ENCODE data around the gene ATG7. TPM values are rescaled to one million over a fixed set of nuclear protein-coding genes. Genes with fewer than 3 reads are reported as not detected.
A peak's percentile ranks its signal among the peaks of the same experiment; 100 is the strongest.

The ATG7 gene
- total RNA-seq, 1 experiment from 2014 or later: 36.0 TPM

DNA sequence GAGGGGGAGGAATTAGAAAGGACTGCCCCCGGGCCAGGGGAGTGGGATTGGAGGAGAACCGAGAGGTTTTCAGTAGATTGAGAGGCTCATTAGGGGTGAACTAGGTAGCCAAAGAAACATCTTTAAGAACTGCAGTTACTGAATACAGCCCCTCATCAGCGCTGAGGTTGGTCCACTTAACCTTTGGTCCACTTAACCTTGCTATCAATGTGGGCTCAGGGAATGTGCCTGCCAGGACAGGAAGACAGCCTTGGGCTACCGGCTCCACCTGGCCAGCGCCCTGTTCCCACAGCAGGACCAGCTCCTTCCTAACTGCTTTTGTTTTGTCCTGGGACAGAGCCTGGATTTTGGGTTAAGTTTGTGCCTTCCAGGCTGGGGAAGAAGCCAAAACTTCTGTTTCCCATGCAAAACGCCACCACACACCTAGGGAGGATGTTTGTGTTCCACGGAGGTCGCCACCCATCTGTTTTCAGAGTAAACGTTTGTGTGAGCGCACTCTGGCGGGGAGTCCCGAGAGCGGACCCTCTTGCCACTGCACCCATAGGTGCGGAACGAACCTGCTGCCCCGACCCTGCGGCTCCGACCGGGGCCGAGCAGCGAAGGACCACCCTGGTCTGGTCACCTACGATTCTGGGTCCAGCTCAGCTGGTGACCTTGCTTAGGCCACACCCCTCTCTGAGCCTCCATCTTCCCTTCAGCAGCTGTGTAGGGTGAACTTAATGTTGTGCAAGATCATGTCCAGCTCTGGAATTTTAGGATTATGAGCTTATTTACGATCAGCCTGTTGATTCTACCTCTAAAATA lies 264.1 kb downstream of the ATG7 start:
- intact Hi-C loops (cut with micrococcal nuclease; ENCODE audit: unreplicated experiment): no loop called here
- CTCF ChIA-PET: no interaction called here
- POLR2A ChIA-PET: no interaction called here

DNA sequence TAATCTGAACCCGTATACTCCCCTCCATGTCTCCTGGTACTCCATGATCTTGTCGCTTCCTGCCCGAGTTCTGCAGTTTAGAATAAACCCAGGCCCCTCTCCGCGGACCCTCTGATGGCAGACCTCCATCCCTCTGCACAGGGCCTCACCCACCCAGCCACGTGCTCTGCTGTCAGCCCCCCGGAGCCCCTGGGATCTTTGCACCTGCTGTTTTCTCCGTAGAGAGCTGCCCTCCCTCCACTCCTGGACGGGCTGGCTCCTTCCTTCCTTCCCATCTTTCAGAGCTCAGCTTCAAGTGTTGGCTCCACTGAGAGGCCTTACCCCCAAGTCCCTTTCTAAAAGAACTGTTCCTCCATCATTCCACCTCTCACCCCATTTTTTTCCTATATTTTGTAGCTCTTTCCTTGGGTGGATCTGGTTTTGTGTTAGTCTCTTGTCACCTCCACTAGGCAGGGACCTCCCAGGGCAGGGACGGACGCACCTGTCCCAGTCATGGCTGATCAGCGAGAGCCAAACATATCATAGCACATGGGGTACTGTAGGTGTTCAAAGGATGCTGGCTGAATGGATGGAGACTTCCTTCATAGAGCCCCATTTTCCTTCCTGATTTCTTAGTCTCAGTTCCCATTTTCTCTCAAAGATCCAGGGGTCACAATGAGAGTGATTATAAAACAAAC lies 264.9 kb downstream of the ATG7 start:
- ChIA-PET POLR2A (no interaction called here), CTCF (no interaction called here)
- ATAC-seq: no peak
- no TSS peak for BruUV-seq (replicated peaks)
- no peaks in the 10 kb centered on the region for H3K9me3 ChIP-seq (ENCODE audit: control insufficient read depth, insufficient read depth, low read depth, low read length)
- intact Hi-C loops (cut with micrococcal nuclease; ENCODE audit: unreplicated experiment): no loop called here
- peak overlapping the region; percentile 34; the same call in 1 of the 2 replicates for H3K27ac ChIP-seq (ENCODE audit: low read length)
- no peak overlapping the region for H3K4me3 ChIP-seq (ENCODE audit: low read depth in 2 of 2, low read length in 2 of 2)
- H3K27me3 ChIP-seq (ENCODE audit: control insufficient read depth, insufficient read depth, low read length): no peaks in the 10 kb centered on the region
- H3K36me3 ChIP-seq (ENCODE audit: control insufficient read depth, insufficient read depth, low read length): no peaks in the 10 kb centered on the region
- in situ Hi-C loops (cut with HindIII; ENCODE audit: low pct_unique_long_range_greater_than_20kb, low sequenced_read_pairs): no loop called here
- H3K4me1 ChIP-seq (ENCODE audit: control insufficient read depth, insufficient read depth, low read length): peaks cover 16% of the 10 kb centered on the region
- TF ChIP-seq, protein P1, sequence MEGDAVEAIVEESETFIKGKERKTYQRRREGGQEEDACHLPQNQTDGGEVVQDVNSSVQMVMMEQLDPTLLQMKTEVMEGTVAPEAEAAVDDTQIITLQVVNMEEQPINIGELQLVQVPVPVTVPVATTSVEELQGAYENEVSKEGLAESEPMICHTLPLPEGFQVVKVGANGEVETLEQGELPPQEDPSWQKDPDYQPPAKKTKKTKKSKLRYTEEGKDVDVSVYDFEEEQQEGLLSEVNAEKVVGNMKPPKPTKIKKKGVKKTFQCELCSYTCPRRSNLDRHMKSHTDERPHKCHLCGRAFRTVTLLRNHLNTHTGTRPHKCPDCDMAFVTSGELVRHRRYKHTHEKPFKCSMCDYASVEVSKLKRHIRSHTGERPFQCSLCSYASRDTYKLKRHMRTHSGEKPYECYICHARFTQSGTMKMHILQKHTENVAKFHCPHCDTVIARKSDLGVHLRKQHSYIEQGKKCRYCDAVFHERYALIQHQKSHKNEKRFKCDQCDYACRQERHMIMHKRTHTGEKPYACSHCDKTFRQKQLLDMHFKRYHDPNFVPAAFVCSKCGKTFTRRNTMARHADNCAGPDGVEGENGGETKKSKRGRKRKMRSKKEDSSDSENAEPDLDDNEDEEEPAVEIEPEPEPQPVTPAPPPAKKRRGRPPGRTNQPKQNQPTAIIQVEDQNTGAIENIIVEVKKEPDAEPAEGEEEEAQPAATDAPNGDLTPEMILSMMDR (IDR thresholded peaks at IDR 0.05): no peak
- TF ChIP-seq SIN3A (IDR thresholded peaks at IDR 0.05; ENCODE audit: borderline replicate concordance, insufficient read depth, low read depth, low read length) (no peak), TCF7L2 (IDR thresholded peaks at IDR 0.05; ENCODE audit: low read depth, low read length) (no peak), POLR2AphosphoS5 (IDR thresholded peaks at IDR 0.05; ENCODE audit: low read depth, low read length) (no peak)
- TF ChIP-seq, protein P2, sequence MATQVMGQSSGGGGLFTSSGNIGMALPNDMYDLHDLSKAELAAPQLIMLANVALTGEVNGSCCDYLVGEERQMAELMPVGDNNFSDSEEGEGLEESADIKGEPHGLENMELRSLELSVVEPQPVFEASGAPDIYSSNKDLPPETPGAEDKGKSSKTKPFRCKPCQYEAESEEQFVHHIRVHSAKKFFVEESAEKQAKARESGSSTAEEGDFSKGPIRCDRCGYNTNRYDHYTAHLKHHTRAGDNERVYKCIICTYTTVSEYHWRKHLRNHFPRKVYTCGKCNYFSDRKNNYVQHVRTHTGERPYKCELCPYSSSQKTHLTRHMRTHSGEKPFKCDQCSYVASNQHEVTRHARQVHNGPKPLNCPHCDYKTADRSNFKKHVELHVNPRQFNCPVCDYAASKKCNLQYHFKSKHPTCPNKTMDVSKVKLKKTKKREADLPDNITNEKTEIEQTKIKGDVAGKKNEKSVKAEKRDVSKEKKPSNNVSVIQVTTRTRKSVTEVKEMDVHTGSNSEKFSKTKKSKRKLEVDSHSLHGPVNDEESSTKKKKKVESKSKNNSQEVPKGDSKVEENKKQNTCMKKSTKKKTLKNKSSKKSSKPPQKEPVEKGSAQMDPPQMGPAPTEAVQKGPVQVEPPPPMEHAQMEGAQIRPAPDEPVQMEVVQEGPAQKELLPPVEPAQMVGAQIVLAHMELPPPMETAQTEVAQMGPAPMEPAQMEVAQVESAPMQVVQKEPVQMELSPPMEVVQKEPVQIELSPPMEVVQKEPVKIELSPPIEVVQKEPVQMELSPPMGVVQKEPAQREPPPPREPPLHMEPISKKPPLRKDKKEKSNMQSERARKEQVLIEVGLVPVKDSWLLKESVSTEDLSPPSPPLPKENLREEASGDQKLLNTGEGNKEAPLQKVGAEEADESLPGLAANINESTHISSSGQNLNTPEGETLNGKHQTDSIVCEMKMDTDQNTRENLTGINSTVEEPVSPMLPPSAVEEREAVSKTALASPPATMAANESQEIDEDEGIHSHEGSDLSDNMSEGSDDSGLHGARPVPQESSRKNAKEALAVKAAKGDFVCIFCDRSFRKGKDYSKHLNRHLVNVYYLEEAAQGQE (IDR thresholded peaks at IDR 0.05; ENCODE audit: insufficient read depth in 1 of 2, low read depth in 2 of 2, low read length in 1 of 2): no peak
- DNase-seq (ENCODE audit: low read depth, low spot score): no peak

More for the DNA sequence above, 264.1 kb downstream of the ATG7 start:
- no peak for DNase-seq (ENCODE audit: low read depth, low spot score)
- H3K27ac ChIP-seq (ENCODE audit: low read length): peak overlapping the region; percentile 44; the same call in 1 of the 2 replicates
- no peaks in the 10 kb centered on the region for H3K36me3 ChIP-seq (ENCODE audit: control insufficient read depth, insufficient read depth, low read length)
- H3K4me3 ChIP-seq (ENCODE audit: low read depth in 2 of 2, low read length in 2 of 2): no peak overlapping the region
- BruUV-seq (replicated peaks): no TSS peak
- no peaks in the 10 kb centered on the region for H3K9me3 ChIP-seq (ENCODE audit: control insufficient read depth, insufficient read depth, low read depth, low read length)
- H3K4me1 ChIP-seq (ENCODE audit: control insufficient read depth, insufficient read depth, low read length): peaks cover 13% of the 10 kb centered on the region
- in situ Hi-C loops (cut with HindIII; ENCODE audit: low pct_unique_long_range_greater_than_20kb, low sequenced_read_pairs): no loop called here
- TF ChIP-seq SIN3A (IDR thresholded peaks at IDR 0.05; ENCODE audit: borderline replicate concordance, insufficient read depth, low read depth, low read length) (no peak), TCF7L2 (IDR thresholded peaks at IDR 0.05; ENCODE audit: low read depth, low read length) (no peak), POLR2AphosphoS5 (IDR thresholded peaks at IDR 0.05; ENCODE audit: low read depth, low read length) (no peak)
- TF ChIP-seq, protein P1 (IDR thresholded peaks at IDR 0.05): no peak
- TF ChIP-seq, protein P2 (IDR thresholded peaks at IDR 0.05; ENCODE audit: insufficient read depth in 1 of 2, low read depth in 2 of 2, low read length in 1 of 2): no peak
- ATAC-seq: no peak; the same call in 1 of the 2 replicates
- H3K27me3 ChIP-seq (ENCODE audit: control insufficient read depth, insufficient read depth, low read length): no peaks in the 10 kb centered on the region
